D721Med (cell line): ENCODE measurements around the gene DHRS12.

Experiments used
- DNase-seq: peaks from one replicate; pipeline ENCODE4 v3.0.0; 2011; ENCODE audit warnings: low spot score; ENCODE audit not compliant: insufficient read length
- FAIRE-seq: peaks from 2 replicates; lab custom pipeline; 2011; peaks lifted over from hg19 to GRCh38; lab: Jason Lieb, UNC
- TF ChIP-seq, protein P1 (sequence below): IDR thresholded peaks from 2 replicates; pipeline ENCODE4 v1.5.1; 2012; ENCODE audit warnings: mild to moderate bottlenecking, control low read depth; ENCODE audit not compliant: insufficient read depth; ENCODE audit errors: missing control alignments

Gene DHRS12

DNA sequence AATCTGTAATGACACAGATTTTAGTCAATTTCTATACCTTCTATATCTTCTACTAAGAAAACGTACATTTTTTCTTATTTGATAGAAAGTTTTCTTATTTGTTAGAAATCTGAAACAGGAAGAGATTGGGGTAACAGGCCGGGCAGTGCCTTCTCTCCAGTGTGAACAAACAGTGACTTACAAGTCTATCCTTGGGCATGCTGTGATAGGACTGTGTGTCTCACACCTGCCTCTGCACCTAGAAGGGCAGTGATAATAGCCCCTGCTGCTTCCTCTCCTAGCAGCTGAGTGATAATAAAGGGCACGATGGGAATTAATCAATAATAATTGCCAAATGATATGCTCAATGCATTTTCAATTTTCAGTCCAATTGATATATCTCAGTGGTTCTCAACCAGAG lies 39.6 kb upstream of the DHRS12 start:
- DNase-seq (no peak), FAIRE-seq (no peak)
- TF ChIP-seq, protein P1, sequence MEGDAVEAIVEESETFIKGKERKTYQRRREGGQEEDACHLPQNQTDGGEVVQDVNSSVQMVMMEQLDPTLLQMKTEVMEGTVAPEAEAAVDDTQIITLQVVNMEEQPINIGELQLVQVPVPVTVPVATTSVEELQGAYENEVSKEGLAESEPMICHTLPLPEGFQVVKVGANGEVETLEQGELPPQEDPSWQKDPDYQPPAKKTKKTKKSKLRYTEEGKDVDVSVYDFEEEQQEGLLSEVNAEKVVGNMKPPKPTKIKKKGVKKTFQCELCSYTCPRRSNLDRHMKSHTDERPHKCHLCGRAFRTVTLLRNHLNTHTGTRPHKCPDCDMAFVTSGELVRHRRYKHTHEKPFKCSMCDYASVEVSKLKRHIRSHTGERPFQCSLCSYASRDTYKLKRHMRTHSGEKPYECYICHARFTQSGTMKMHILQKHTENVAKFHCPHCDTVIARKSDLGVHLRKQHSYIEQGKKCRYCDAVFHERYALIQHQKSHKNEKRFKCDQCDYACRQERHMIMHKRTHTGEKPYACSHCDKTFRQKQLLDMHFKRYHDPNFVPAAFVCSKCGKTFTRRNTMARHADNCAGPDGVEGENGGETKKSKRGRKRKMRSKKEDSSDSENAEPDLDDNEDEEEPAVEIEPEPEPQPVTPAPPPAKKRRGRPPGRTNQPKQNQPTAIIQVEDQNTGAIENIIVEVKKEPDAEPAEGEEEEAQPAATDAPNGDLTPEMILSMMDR: no peak

DNA sequence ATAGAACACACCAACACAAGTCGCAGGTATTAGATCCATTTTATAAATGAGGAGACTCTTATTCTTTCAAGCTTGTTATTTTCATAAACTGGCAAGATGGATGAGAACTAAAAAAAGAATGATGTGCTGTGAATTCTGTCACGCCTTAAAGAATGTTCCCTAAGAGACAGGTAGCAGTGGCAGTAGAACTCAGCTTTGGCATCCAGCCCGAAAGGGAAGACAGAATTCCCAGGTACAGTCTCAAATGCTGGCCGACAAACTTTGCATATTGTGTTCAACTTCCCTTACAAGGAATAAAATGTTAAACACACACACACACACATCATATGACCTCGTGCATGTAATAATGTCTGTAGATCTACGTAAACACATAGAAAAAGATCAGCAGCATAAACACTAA lies 37.8 kb upstream of the DHRS12 start:
- TF ChIP-seq, protein P1: no peak
- no peak for DNase-seq
- no peak for FAIRE-seq

DNA sequence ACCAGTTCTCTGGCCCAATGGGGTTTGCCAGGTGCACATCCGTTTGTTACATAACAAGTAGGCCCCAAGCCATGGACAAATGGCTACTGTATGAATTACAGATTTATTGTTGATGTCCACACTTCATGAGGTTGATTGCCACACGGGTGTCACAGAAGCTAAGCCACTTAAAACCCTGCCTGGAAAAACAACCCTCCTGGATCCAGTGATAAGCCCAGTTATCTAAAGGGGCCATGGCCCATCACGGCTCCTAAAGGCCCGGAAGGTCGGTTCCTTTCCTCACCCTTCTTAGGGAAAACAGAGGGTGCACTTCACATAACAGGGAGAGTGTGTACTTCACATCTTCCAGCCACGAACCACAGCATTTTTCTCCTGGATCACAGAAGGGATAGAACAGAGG lies 37.0 kb upstream of the DHRS12 start:
- no peak for FAIRE-seq
- DNase-seq: no peak
- TF ChIP-seq, protein P1: no peak

DNA sequence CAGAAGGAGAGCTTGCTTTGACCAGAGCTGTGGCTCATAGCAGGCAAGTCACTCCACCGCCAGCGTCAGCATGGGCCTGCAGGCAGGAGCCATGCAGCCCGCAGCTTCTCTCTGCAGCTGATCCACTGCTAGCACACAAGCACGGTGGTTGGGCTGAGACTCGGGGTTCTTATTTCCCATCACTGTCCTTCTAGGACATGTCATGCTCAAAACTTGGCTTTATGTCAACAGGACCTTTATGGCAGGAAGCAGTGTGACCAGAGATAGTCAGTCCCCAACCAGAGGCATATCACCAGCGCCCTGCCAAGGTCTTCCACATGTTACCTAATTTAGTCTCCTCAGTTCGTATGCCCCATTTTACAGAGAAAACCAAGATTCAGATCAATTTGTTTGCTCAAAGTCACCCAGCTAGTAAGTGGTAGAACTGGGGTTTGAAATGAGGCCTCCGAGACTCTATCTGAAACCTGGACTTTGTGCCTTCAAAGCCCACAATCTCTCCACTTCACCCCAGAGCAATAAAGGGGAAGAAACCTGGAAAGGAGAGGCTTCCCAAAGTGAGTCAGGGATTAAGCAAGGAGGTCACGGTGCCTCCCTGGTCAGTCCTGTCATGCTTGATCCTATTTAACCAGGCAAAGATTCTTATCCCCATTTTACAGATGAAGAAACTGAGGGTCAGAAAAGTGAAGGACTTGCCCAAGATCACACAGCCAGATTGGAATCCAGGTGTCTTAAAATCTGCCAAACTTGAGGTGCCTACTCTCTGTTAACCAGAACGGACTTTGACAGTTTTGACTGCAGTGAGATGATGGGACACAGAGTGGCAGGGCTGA lies 36.0 kb upstream of the DHRS12 start:
- TF ChIP-seq, protein P1: no peak
- FAIRE-seq: no peak

DNA sequence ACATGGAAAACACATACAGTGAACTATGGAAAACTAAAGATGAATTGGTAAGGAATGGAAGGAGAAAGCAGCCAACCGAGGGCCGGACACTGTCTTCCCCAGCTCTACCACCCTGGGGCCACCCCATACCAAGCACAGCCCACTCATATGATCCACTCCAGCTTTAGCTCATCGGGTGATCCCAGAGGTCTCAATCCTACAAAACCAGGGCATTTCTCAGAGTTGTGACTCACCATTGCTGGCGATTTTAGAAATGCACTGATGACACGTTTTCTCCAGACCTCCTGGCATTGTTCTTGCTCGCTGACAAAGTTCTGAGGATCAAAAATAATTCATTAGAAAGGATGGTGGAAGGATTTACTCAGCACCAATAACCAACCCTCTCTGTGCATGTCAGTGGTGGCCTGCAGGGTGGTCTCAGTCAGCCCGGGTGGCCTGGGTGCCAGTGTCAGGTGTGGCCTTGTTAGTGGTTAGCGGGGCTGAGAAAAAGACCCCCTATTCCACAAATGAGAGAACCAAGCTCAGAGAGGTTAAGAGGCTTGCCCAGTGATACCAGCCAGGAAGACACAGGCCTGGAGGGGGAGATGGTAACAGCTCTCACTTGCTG lies 34.4 kb upstream of the DHRS12 start:
- no peak for FAIRE-seq
- TF ChIP-seq, protein P1: no peak
- no peak for DNase-seq

More for the DNA sequence above, 36.0 kb upstream of the DHRS12 start:
- DNase-seq: no peak

DNA sequence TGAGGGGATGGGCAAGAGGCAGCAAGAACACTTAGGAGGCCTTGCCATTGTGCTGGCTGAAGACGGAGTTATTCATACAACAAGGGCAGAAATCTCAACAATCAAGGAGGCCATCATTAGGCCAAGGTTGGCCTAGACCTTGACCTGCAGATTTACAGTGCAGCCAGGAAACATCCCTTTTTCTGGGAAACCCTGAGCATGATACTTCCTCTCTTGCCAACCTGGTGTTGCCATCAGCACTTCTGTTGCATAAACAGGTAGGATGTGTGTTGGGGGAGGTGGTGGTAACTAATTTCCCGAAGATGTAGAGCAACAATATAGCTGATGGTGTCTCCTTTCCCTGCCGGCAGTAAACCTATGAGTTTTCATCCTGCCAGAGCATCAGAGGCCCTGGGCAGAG lies 33.1 kb upstream of the DHRS12 start:
- TF ChIP-seq, protein P1: no peak
- no peak for FAIRE-seq

More for the DNA sequence above, 33.1 kb upstream of the DHRS12 start:
- DNase-seq: no peak
